H1 (cell line): ENCODE data around the gene NUP210. TPM values are rescaled to one million over a fixed set of nuclear protein-coding genes. Genes with fewer than 3 reads are reported as not detected.

ENCODE experiments used
- CTCF ChIA-PET: fragments of 300-600 bp; sonication (Branson Sonifier 250); formaldehyde crosslinking; loops from one replicate; lab custom pipeline; 2021; ENCODE audit not compliant: partially characterized antibody; lab: Charles Lee
- POLR2A ChIA-PET: fragments of 300-600 bp; sonication (Branson Sonifier 250); formaldehyde crosslinking; loops from one replicate; lab custom pipeline; 2021; ENCODE audit warnings: inconsistent platforms; ENCODE audit not compliant: partially characterized antibody; lab: Charles Lee
- DNase-seq, 2 experiments: peaks; one replicate each; pipeline versions ENCODE4 v3.0.0 to v3.0.0-alpha.2; 2010 to 2022; ENCODE audit warnings: low spot score in 2 of 2, low read depth in 1 of 2, mixed read lengths in 1 of 2
- FAIRE-seq: peaks from 2 replicates; lab custom pipeline; 2011; peaks lifted over from hg19 to GRCh38; lab: Jason Lieb, UNC
- H2AFZ ChIP-seq: 2 replicates; pipeline ENCODE4 v1.8.1; 2012; ENCODE audit warnings: low read length, inconsistent platforms
- H2AK5ac ChIP-seq: 2 replicates; pipeline ENCODE4 v1.6.1; 2013; ENCODE audit warnings: low read depth, low read length
- H2BK120ac ChIP-seq: replicated peaks from 2 replicates; pipeline ENCODE3; 2013; ENCODE audit warnings: low read depth, low read length, inconsistent platforms
- H2BK12ac ChIP-seq: 2 replicates; pipeline ENCODE4 v1.6.1; 2013; ENCODE audit warnings: low read depth, low read length
- H2BK15ac ChIP-seq: 2 replicates; pipeline ENCODE4 v1.6.1; 2013; ENCODE audit warnings: low read length
- H2BK20ac ChIP-seq: 2 replicates; pipeline ENCODE4 v1.6.1; 2013; ENCODE audit warnings: low read length
- H2BK5ac ChIP-seq: 2 replicates; pipeline ENCODE4 v1.6.1; 2013; ENCODE audit warnings: low read depth, low read length
- H3K14ac ChIP-seq: 2 replicates; pipeline ENCODE4 v1.6.1; 2013; ENCODE audit warnings: inconsistent platforms; ENCODE audit not compliant: insufficient read length
- H3K18ac ChIP-seq: 2 replicates; pipeline ENCODE4 v1.6.1; 2013; ENCODE audit warnings: low read length; ENCODE audit errors: extremely low read depth
- H3K23ac ChIP-seq: 2 replicates; pipeline ENCODE4 v1.6.1; 2013; ENCODE audit warnings: inconsistent platforms; ENCODE audit not compliant: insufficient read length
- H3K23me2 ChIP-seq: 2 replicates; pipeline ENCODE4 v1.6.1; 2013; ENCODE audit warnings: low read depth, low read length
- H3K27ac ChIP-seq: 2 replicates; pipeline ENCODE4 v1.6.1; 2011; ENCODE audit warnings: low read depth, low read length, inconsistent platforms
- H3K27me3 ChIP-seq, 4 experiments: replicated peaks in 1 of 4; 1 replicate in 1 of 4; 2 replicates in 3 of 4; pipeline versions ENCODE4 v1.6.1 to v1.8.1; 2011 to 2013; ENCODE audit warnings: low read length in 3 of 4, mild to moderate bottlenecking in 3 of 4, inconsistent platforms in 2 of 4, mixed read lengths in 2 of 4, moderate library complexity in 1 of 4; ENCODE audit not compliant: control insufficient read depth in 3 of 4, insufficient read depth in 3 of 4; ENCODE audit errors: extremely low read depth in 1 of 4
- H3K36me3 ChIP-seq, 4 experiments: 2 replicates each; pipeline versions ENCODE4 v1.6.1 to v1.8.1; 2011 to 2013; ENCODE audit warnings: mild to moderate bottlenecking in 4 of 4, low read length in 3 of 4, moderate library complexity in 2 of 4, control low read depth in 1 of 4, inconsistent platforms in 1 of 4; ENCODE audit not compliant: insufficient read depth in 4 of 4, control insufficient read depth in 2 of 4
- H3K4ac ChIP-seq: replicated peaks from 2 replicates; pipeline ENCODE3; 2013; ENCODE audit warnings: low read length, low read depth, mixed read lengths, inconsistent platforms; ENCODE audit not compliant: insufficient read length
- H3K4me1 ChIP-seq, 4 experiments: replicated peaks in 1 of 4; 1 replicate in 1 of 4; 2 replicates in 3 of 4; pipeline versions ENCODE4 v1.6.1 to v1.8.1; 2011 to 2013; ENCODE audit warnings: low read length in 3 of 4, inconsistent platforms in 2 of 4, mixed read lengths in 1 of 4; ENCODE audit not compliant: insufficient read depth in 4 of 4, control insufficient read depth in 3 of 4
- H3K4me2 ChIP-seq, 2 experiments: 2 replicates each; pipeline versions ENCODE4 v1.6.1 to v1.8.1; 2011 to 2013; ENCODE audit warnings: low read depth in 2 of 2, low read length in 2 of 2, control low read depth in 1 of 2, inconsistent platforms in 1 of 2, mild to moderate bottlenecking in 1 of 2; ENCODE audit not compliant: insufficient read depth in 1 of 2
- H3K4me3 ChIP-seq, 4 experiments: fragments of 200-600, 300-600 bp in 1 of 4; sonication (generic), shearing (Covaris generic), sonication (Bioruptor Twin) in 1 of 4; 2 replicates each; pipeline versions ENCODE4 v1.5.1 to v1.8.1; 2011 to 2016; ENCODE audit warnings: low read length in 4 of 4, low read depth in 3 of 4, control low read depth in 2 of 4, inconsistent platforms in 2 of 4, mild to moderate bottlenecking in 2 of 4, mixed read lengths in 1 of 4, moderate library complexity in 1 of 4; ENCODE audit not compliant: insufficient read depth in 2 of 4; ENCODE audit errors: extremely low read depth in 1 of 4
- H3K56ac ChIP-seq: replicated peaks from 2 replicates; pipeline ENCODE3; 2013; ENCODE audit warnings: low read depth, mild to moderate bottlenecking, mixed read lengths, low read length, inconsistent platforms; ENCODE audit not compliant: insufficient read length
- H3K79me1 ChIP-seq: 2 replicates; pipeline ENCODE4 v1.6.1; 2013; ENCODE audit warnings: low read depth, low read length, control low read depth
- H3K79me2 ChIP-seq, 2 experiments: 2 replicates each; pipeline versions ENCODE4 v1.6.1 to v1.8.1; 2012 to 2013; ENCODE audit warnings: low read length in 2 of 2, mild to moderate bottlenecking in 2 of 2, inconsistent platforms in 1 of 2; ENCODE audit not compliant: insufficient read depth in 2 of 2, control insufficient read depth in 1 of 2
- H3K9ac ChIP-seq, 4 experiments: replicated peaks in 1 of 4; 1 replicate in 1 of 4; 2 replicates in 3 of 4; pipeline versions ENCODE4 v1.6.1 to v1.8.1; 2011 to 2013; ENCODE audit warnings: low read depth in 3 of 4, low read length in 3 of 4, control low read depth in 2 of 4, mild to moderate bottlenecking in 2 of 4, moderate library complexity in 2 of 4, inconsistent platforms in 1 of 4; ENCODE audit errors: extremely low read depth in 1 of 4
- H3K9me3 ChIP-seq, 2 experiments: 2 replicates each; pipeline versions ENCODE4 v1.6.1 to v1.8.1; 2012 to 2013; ENCODE audit warnings: mild to moderate bottlenecking in 2 of 2, moderate library complexity in 2 of 2, control low read depth in 1 of 2, inconsistent platforms in 1 of 2, low read depth in 1 of 2, low read length in 1 of 2, mixed read lengths in 1 of 2; ENCODE audit not compliant: insufficient read depth in 2 of 2
- H4K20me1 ChIP-seq, 2 experiments: replicated peaks in 1 of 2; 2 replicates each; pipeline versions ENCODE3 to v1.8.1; 2011 to 2013; ENCODE audit warnings: inconsistent platforms in 2 of 2, low read length in 2 of 2, mild to moderate bottlenecking in 1 of 2; ENCODE audit not compliant: insufficient read depth in 2 of 2, control insufficient read depth in 1 of 2
- H4K5ac ChIP-seq: 2 replicates; pipeline ENCODE4 v1.6.1; 2013; ENCODE audit warnings: low read length, low read depth, mixed read lengths, inconsistent platforms; ENCODE audit not compliant: insufficient read length
- H4K8ac ChIP-seq: 2 replicates; pipeline ENCODE4 v1.8.0; 2013; ENCODE audit warnings: mild to moderate bottlenecking, moderate library complexity, low read length, inconsistent platforms; ENCODE audit not compliant: insufficient read depth; ENCODE audit errors: extremely low read depth
- H4K91ac ChIP-seq: replicated peaks from 2 replicates; pipeline ENCODE3; 2013; ENCODE audit warnings: low read length, mixed read lengths, inconsistent platforms; ENCODE audit not compliant: insufficient read length
- CHD2 ChIP-seq: IDR thresholded peaks from 2 replicates; pipeline ENCODE4 v1.6.1; 2012; ENCODE audit warnings: low read length, improper control_type of control experiment
- HDAC2 ChIP-seq, 2 experiments: fragments of 300-600 bp in 1 of 2; sonication (generic) in 1 of 2; IDR thresholded peaks; 2 replicates each; pipeline ENCODE4 v1.6.1; 2011 to 2012; ENCODE audit warnings: low read depth in 2 of 2, low read length in 2 of 2, mild to moderate bottlenecking in 2 of 2, moderate library complexity in 2 of 2, borderline replicate concordance in 1 of 2, inconsistent platforms in 1 of 2
- PHF8 ChIP-seq: fragments of 200-600 bp; sonication (generic); conservative IDR thresholded peaks from 2 replicates; pipeline ENCODE4 v1.7.1; 2012; ENCODE audit warnings: low read depth, mild to moderate bottlenecking, inconsistent platforms, low read length, moderate library complexity
- POU5F1 ChIP-seq: IDR thresholded peaks from 2 replicates; pipeline ENCODE4 v1.6.1; 2011; ENCODE audit warnings: low read depth, mild to moderate bottlenecking, low read length, moderate library complexity
- SP2 ChIP-seq: IDR thresholded peaks from 2 replicates; pipeline ENCODE4 v1.6.1; 2012; ENCODE audit warnings: mild to moderate bottlenecking, low read length, inconsistent platforms
- SRF ChIP-seq: IDR thresholded peaks from 2 replicates; pipeline ENCODE4 v1.6.1; 2011; ENCODE audit warnings: mild to moderate bottlenecking, low read depth, low read length, moderate library complexity
- TEAD4 ChIP-seq: IDR thresholded peaks from 2 replicates; pipeline ENCODE4 v1.6.1; 2012; ENCODE audit warnings: low read depth, low read length, inconsistent platforms, mixed read lengths
- USF2 ChIP-seq: IDR thresholded peaks from 2 replicates; pipeline ENCODE4 v1.6.1; 2011; ENCODE audit warnings: low read length, improper control_type of control experiment
- WGBS, 2 experiments: shearing (Covaris generic) in 1 of 2; methylation state at CpG; one replicate each; pipeline versions ENCODE4 v1.1.6 to v1.1.7; 2013 to 2015; ENCODE audit warnings: low lambda C conversion rate in 2 of 2, mixed read lengths in 2 of 2, inconsistent platforms in 1 of 2, low coverage in 1 of 2, missing lambda C conversion rate in 1 of 2; ENCODE audit not compliant: insufficient replicate concordance in 2 of 2, insufficient coverage in 1 of 2, insufficient read length in 1 of 2; ENCODE audit errors: extremely low coverage in 1 of 2, missing lambda C conversion rate in 1 of 2; 5-methylcytosine and 5-hydroxymethylcytosine counted together
- polyA plus RNA-seq, 7 experiments: library from polyadenylated mRNA; depleted of rRNA in 3 of 7; stranded (reverse) in 5 of 7; unstranded in 2 of 7; fragments of >200 nt in 5 of 7; fragments of 200-250 nt in 2 of 7; gene quantifications; 1 replicate in 5 of 7; 2 replicates in 1 of 7; 4 replicates in 1 of 7; pipeline versions ENCODE4 v1.2.1 to v1.2.3, GENCODE V29; 2011 to 2013; ENCODE audit warnings: missing spikeins in 2 of 7, mixed read lengths in 2 of 7
- total RNA-seq: library from RNA; stranded (reverse); fragmentation: NEBNext Ultra II Directional; extraction: Animal tissue kit (Norgen Biotek cat#: 25700); gene quantifications from 2 replicates; pipeline ENCODE4 v1.2.1, GENCODE V29; 2021

Gene NUP210
- total and polyA plus RNA-seq, 2 of the 8 experiments (the other 6 are each of a cell fraction or from before 2014, with no cell fraction given): 51.0 to 53.7 TPM

GRCh38 chr3:13429631-13430291 lies 9.6 kb upstream of the NUP210 start:
- Histone ChIP-seq H3K4ac (no peak overlapping the region), H2BK15ac (no peak overlapping the region), H3K23ac (no peak overlapping the region), H3K23me2 (no peaks in the 10 kb centered on the region), H2BK5ac (no peak overlapping the region), H3K4me2 (no peak overlapping the region), H3K9me3 (peaks cover 0 to 3% of the 10 kb centered on the region in 2 experiments; a peak in 1 of 4 replicates), H4K8ac (no peak overlapping the region), H2BK12ac (no peak overlapping the region), H2AFZ (no peak overlapping the region), H3K56ac (no peak overlapping the region), H4K20me1 (no peaks in the 10 kb centered on the region), H3K36me3 (no peaks in the 10 kb centered on the region), H2AK5ac (no peak overlapping the region), H4K5ac (no peak overlapping the region), H3K4me1 (peaks cover 0 to 6% (median 0%) of the 10 kb centered on the region in 4 experiments; a peak in 1 of 7 replicates), H3K14ac (no peak overlapping the region), H3K9ac (no peak overlapping the region), H3K4me3 (no peak overlapping the region), H3K18ac (no peak overlapping the region), H2BK20ac (no peak overlapping the region), H3K27me3 (no peaks in the 10 kb centered on the region), H4K91ac (no peak overlapping the region), H3K27ac (no peak overlapping the region), H3K79me1 (no peaks in the 10 kb centered on the region), H2BK120ac (no peak overlapping the region), H3K79me2 (no peaks in the 10 kb centered on the region)
- no peak for DNase-seq
- TF ChIP-seq PHF8: no peak
- no peak for TF ChIP-seq CHD2
- no peak for TF ChIP-seq HDAC2 (IDR thresholded peaks at IDR 0.05; ENCODE audit: borderline replicate concordance in 1 of 2, low read depth in 2 of 2, low read length in 2 of 2)
- TF ChIP-seq USF2: no peak
- no peak for TF ChIP-seq TEAD4
- no peak for TF ChIP-seq SP2
- TF ChIP-seq POU5F1: no peak
- TF ChIP-seq SRF: no peak
- ChIA-PET CTCF (interaction anchor here (1.8 to 2.3 kb wide), 4 partner anchors 13 to 48 kb away, joined by 5 to 7 read pairs (median 6); no protein-coding TSS in a partner anchor), POLR2A (interaction anchor here (0.7 to 1.2 kb wide), 2 partner anchors 11 to 80 kb away, joined by 3 to 4 read pairs; no protein-coding TSS in a partner anchor)
- no peak for FAIRE-seq
- 90% methylated on average over 8 of the region's 8 CpGs; no CpG with 5 or more reads in 1 of the 2 experiments for WGBS, 2 experiments
